Keratinocyte (primary cell): ENCODE measurements around the gene RAB7B. TPM values are rescaled to one million over a fixed set of nuclear protein-coding genes. Genes with fewer than 3 reads are reported as not detected.

ENCODE experiments used
- DNase-seq: peaks from one replicate; pipeline ENCODE4 v3.0.0-alpha.2; 2011; ENCODE audit warnings: low read depth, missing footprints, low spot score
- FAIRE-seq: peaks from 2 replicates; lab custom pipeline; 2011; peaks lifted over from hg19 to GRCh38; lab: Jason Lieb, UNC
- H2AFZ ChIP-seq: 2 replicates; pipeline ENCODE4 v1.6.0; 2012; ENCODE audit warnings: low read length, control low read depth, inconsistent platforms; ENCODE audit not compliant: control insufficient read depth
- H3K27ac ChIP-seq: 2 replicates; pipeline ENCODE4 v1.5.1; 2011; ENCODE audit warnings: low read length; ENCODE audit not compliant: control insufficient read depth, insufficient read depth
- H3K27me3 ChIP-seq: 3 replicates; pipeline ENCODE4 v1.6.0; 2011; ENCODE audit warnings: low read length; ENCODE audit not compliant: control insufficient read depth, insufficient read depth; ENCODE audit errors: extremely low read depth
- H3K36me3 ChIP-seq, 2 experiments: 2 replicates in 1 of 2; 3 replicates in 1 of 2; pipeline ENCODE4 v1.5.1; 2011; ENCODE audit warnings: low read length in 2 of 2, mild to moderate bottlenecking in 1 of 2; ENCODE audit not compliant: control insufficient read depth in 2 of 2, insufficient read depth in 2 of 2; ENCODE audit errors: extremely low read depth in 1 of 2
- H3K4me1 ChIP-seq: 3 replicates; pipeline ENCODE4 v1.5.1; 2011; ENCODE audit warnings: low read length; ENCODE audit not compliant: control insufficient read depth, insufficient read depth; ENCODE audit errors: extremely low read depth
- H3K4me2 ChIP-seq: 3 replicates; pipeline ENCODE4 v1.6.0; 2011; ENCODE audit warnings: low read depth, low read length; ENCODE audit not compliant: control insufficient read depth, insufficient read depth; ENCODE audit errors: extremely low read depth
- H3K4me3 ChIP-seq, 3 experiments: fragments of 200-600 bp in 1 of 3; sonication (generic) in 1 of 3; 2 replicates in 2 of 3; 3 replicates in 1 of 3; pipeline ENCODE4 v1.5.1; 2011 to 2016; ENCODE audit warnings: low read length in 3 of 3, mild to moderate bottlenecking in 3 of 3, control low read depth in 2 of 3, inconsistent platforms in 1 of 3, low read depth in 1 of 3, mixed read lengths in 1 of 3, mixed run types in 1 of 3, moderate library complexity in 1 of 3; ENCODE audit not compliant: control insufficient read depth in 2 of 3, insufficient read depth in 2 of 3; ENCODE audit errors: extremely low read depth in 1 of 3
- H3K79me2 ChIP-seq: 2 replicates; pipeline ENCODE4 v1.6.0; 2012; ENCODE audit warnings: low read length; ENCODE audit not compliant: control insufficient read depth, insufficient read depth
- H3K9ac ChIP-seq: 3 replicates; pipeline ENCODE4 v1.6.0; 2011; ENCODE audit warnings: low read length; ENCODE audit not compliant: control insufficient read depth, insufficient read depth; ENCODE audit errors: extremely low read depth
- H3K9me1 ChIP-seq: 3 replicates; pipeline ENCODE4 v1.6.0; 2011; ENCODE audit warnings: low read length; ENCODE audit not compliant: control insufficient read depth, insufficient read depth; ENCODE audit errors: extremely low read depth
- H3K9me3 ChIP-seq: 2 replicates; pipeline ENCODE4 v1.5.1; 2012; ENCODE audit warnings: low read depth, low read length; ENCODE audit not compliant: control insufficient read depth
- H4K20me1 ChIP-seq: 3 replicates; pipeline ENCODE4 v1.6.0; 2011; ENCODE audit warnings: low read length; ENCODE audit not compliant: control insufficient read depth, insufficient read depth; ENCODE audit errors: extremely low read depth
- EZH2 ChIP-seq: IDR thresholded peaks from one replicate; pipeline ENCODE4 v1.6.1; 2012; ENCODE audit warnings: inconsistent platforms, mild to moderate bottlenecking, low read length, moderate library complexity
- dilution Hi-C: fragments of 300-500 bp; cut with MboI; formaldehyde crosslinking; loops from one replicate; pipeline ENCODE4 v1.7.0; 2020; ENCODE audit warnings: low sequenced_read_pairs; ENCODE audit not compliant: extremely low pct_ligation_motif_present
- polyA plus RNA-seq, 5 experiments: library from polyadenylated mRNA; depleted of rRNA in 3 of 5; stranded (reverse) in 3 of 5; stranded (forward) in 1 of 5; unstranded in 1 of 5; fragments of >200 nt; gene quantifications; 1 replicate in 1 of 5; 2 replicates in 3 of 5; 3 replicates in 1 of 5; pipeline versions ENCODE4 v1.2.1 to v1.2.3, GENCODE V29; 2011 to 2012; ENCODE audit warnings: missing spikeins in 2 of 5, low read depth in 1 of 5, low replicate concordance in 1 of 5
- TF ChIP-seq, protein P1 (sequence below), 3 experiments: IDR thresholded peaks in 1 of 3; conservative IDR thresholded peaks in 1 of 3; optimal IDR thresholded peaks in 1 of 3; 2 replicates in 2 of 3; 3 replicates in 1 of 3; pipeline versions ENCODE3 to v1.5.1; 2011; ENCODE audit warnings: low read length in 3 of 3, mild to moderate bottlenecking in 3 of 3, moderate library complexity in 2 of 3, control low read depth in 1 of 3, inconsistent platforms in 1 of 3; ENCODE audit not compliant: insufficient read depth in 2 of 3; ENCODE audit errors: extremely low read depth in 1 of 3

Gene RAB7B
- polyA plus RNA-seq, 1 donor (not counting 4 experiments of a cell fraction or from before 2014, with no cell fraction given), result 47.8 TPM

DNA sequence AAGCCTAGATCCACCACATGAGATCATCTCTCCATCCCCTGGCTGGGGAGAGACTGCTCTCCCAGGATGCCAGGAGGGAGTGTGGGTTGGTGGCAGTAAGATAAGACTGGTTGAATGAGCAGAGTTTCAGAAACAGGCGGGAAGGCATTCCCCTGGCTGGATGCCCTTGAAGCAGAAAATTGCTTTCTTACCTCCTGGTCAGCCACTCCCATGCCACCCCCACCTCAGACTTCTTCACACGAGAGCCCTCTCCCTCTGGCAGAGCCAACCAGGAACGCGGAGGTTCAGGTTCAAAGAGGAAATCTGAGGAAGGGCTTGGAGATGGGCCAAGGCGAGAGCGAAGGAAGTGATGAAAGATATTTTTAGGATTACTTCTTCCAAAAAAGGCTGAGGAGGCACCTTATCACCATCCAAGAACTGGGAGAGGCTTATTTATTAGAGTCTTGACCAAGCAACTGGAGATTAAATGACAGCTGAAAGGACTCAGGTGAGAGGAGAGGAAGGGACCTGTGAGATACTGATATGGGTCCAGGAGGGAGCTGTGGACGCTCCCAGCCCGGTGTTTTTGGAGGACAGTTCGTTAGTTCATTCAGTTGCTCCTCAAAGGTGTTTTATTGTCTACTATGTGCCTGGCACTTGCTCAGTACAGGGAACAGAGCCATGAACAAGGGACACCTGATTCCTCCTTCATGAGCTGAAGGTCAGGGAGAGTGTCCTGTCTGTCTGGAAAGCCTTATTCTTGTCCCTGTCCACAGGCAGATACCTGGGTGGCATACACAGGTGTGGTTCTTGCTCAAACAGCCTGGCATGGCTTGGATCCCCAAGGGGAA, 41.0 kb downstream of the RAB7B start:
- no peak for DNase-seq
- H4K20me1 ChIP-seq, result no peaks in the 10 kb centered on the region
- H3K9ac ChIP-seq, result no peak overlapping the region
- H3K27ac ChIP-seq, result no peak overlapping the region
- TF ChIP-seq, protein P1, sequence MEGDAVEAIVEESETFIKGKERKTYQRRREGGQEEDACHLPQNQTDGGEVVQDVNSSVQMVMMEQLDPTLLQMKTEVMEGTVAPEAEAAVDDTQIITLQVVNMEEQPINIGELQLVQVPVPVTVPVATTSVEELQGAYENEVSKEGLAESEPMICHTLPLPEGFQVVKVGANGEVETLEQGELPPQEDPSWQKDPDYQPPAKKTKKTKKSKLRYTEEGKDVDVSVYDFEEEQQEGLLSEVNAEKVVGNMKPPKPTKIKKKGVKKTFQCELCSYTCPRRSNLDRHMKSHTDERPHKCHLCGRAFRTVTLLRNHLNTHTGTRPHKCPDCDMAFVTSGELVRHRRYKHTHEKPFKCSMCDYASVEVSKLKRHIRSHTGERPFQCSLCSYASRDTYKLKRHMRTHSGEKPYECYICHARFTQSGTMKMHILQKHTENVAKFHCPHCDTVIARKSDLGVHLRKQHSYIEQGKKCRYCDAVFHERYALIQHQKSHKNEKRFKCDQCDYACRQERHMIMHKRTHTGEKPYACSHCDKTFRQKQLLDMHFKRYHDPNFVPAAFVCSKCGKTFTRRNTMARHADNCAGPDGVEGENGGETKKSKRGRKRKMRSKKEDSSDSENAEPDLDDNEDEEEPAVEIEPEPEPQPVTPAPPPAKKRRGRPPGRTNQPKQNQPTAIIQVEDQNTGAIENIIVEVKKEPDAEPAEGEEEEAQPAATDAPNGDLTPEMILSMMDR (optimal IDR thresholded peaks at IDR 0.05 in 1 of 3, IDR thresholded peaks at IDR 0.05 in 1 of 3, conservative IDR thresholded peaks at IDR 0.05 in 1 of 3; ENCODE audit: extremely low read depth in 1 of 3, insufficient read depth in 2 of 3, low read length in 3 of 3), result no peak
- TF ChIP-seq EZH2, result no peak
- FAIRE-seq, result no peak
- no peaks in the 10 kb centered on the region for H3K79me2 ChIP-seq
- peaks cover 17% of the 10 kb centered on the region for H3K4me1 ChIP-seq
- peaks cover 52% of the 10 kb centered on the region for H3K27me3 ChIP-seq
- dilution Hi-C loops, result no loop called here
- no peaks in the 10 kb centered on the region for H3K36me3 ChIP-seq
- no peak overlapping the region for H2AFZ ChIP-seq
- no peaks in the 10 kb centered on the region for H3K9me3 ChIP-seq
- peak overlapping the region; percentile 62 for H3K4me2 ChIP-seq
- H3K9me1 ChIP-seq, result no peaks in the 10 kb centered on the region
- peak overlapping the region in 1 of 3 experiments; percentile 57 for H3K4me3 ChIP-seq

DNA sequence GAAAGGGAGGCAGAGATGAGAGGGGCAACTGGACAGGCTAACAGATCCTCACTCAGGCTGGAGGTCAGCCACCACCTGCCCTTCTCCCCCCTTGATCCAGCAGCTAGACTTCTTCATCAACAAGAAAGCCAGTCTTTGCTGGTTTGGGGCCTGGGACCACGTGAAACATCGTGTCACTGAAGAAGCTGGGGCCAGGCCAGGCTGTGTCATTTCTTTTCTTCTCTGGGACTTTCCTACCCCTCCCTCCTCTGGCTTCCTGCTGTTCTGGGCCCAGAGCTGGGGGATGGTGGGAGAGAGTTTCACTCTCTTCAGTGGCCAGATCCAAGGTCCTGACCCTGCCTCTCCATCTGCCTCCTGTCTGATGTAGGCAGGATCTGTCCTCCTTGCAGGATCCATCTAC, 41.8 kb downstream of the RAB7B start:
- H4K20me1 ChIP-seq, result no peaks in the 10 kb centered on the region
- H3K4me2 ChIP-seq, result no peak overlapping the region
- H3K4me3 ChIP-seq, result no peak overlapping the region
- dilution Hi-C loops, result no loop called here
- no peak for FAIRE-seq
- no peak for DNase-seq
- TF ChIP-seq EZH2, result no peak
- TF ChIP-seq, protein P1 (optimal IDR thresholded peaks at IDR 0.05 in 1 of 3, IDR thresholded peaks at IDR 0.05 in 1 of 3, conservative IDR thresholded peaks at IDR 0.05 in 1 of 3; ENCODE audit: extremely low read depth in 1 of 3, insufficient read depth in 2 of 3, low read length in 3 of 3), result no peak
- peaks cover 17% of the 10 kb centered on the region for H3K4me1 ChIP-seq
- H3K27ac ChIP-seq, result no peak overlapping the region
- H3K36me3 ChIP-seq, result no peaks in the 10 kb centered on the region
- H3K27me3 ChIP-seq, result peaks cover 60% of the 10 kb centered on the region
- no peak overlapping the region for H3K9ac ChIP-seq
- H3K9me1 ChIP-seq, result no peaks in the 10 kb centered on the region
- H2AFZ ChIP-seq, result no peak overlapping the region
- no peaks in the 10 kb centered on the region for H3K9me3 ChIP-seq
- H3K79me2 ChIP-seq, result no peaks in the 10 kb centered on the region
